Endodermal cell (in vitro differentiated cells): ENCODE data around the gene ACTR3. TPM values are rescaled to one million over a fixed set of nuclear protein-coding genes. Genes with fewer than 3 reads are reported as not detected.
A peak's percentile ranks its signal among the peaks of the same experiment; 100 is the strongest.

Source experiments
- DNase-seq: peaks from one replicate; pipeline ENCODE4 v3.0.0-alpha.2; 2017
- H3K27ac ChIP-seq: 2 replicates; pipeline ENCODE4 v1.5.1; 2013; ENCODE audit warnings: mild to moderate bottlenecking, low read depth, low read length, moderate library complexity
- H3K27me3 ChIP-seq: 2 replicates; pipeline ENCODE4 v1.6.1; 2013; ENCODE audit warnings: mild to moderate bottlenecking, low read length, moderate library complexity; ENCODE audit not compliant: insufficient read depth, control insufficient read depth, poor library complexity, severe bottlenecking
- H3K36me3 ChIP-seq: 2 replicates; pipeline ENCODE4 v1.7.0; 2013; ENCODE audit warnings: mild to moderate bottlenecking, low read length, moderate library complexity; ENCODE audit not compliant: control insufficient read depth, insufficient read depth
- H3K4me1 ChIP-seq: one replicate; pipeline ENCODE4 v1.7.0; 2013; ENCODE audit warnings: low read length; ENCODE audit not compliant: control insufficient read depth, insufficient read depth
- H3K4me3 ChIP-seq: 2 replicates; pipeline ENCODE4 v1.5.1; 2013; ENCODE audit warnings: mild to moderate bottlenecking, low read length, moderate library complexity
- H3K9ac ChIP-seq: 2 replicates; pipeline ENCODE4 v1.6.1; 2013; ENCODE audit warnings: mild to moderate bottlenecking, low read length, moderate library complexity; ENCODE audit not compliant: poor library complexity, severe bottlenecking; ENCODE audit errors: extremely low read depth
- H3K9me3 ChIP-seq: 2 replicates; pipeline ENCODE4 v1.6.1; 2013; ENCODE audit warnings: mild to moderate bottlenecking, low read length, moderate library complexity; ENCODE audit not compliant: control insufficient read depth
- H3K27ac Mint-ChIP-seq: 2 replicates; pipeline ENCODE4 v1.8.0; 2020; ENCODE audit warnings: mixed read lengths
- H3K27me3 Mint-ChIP-seq: 2 replicates; pipeline ENCODE4 v1.8.0; 2021; ENCODE audit warnings: mild to moderate bottlenecking, mixed read lengths; ENCODE audit not compliant: insufficient read depth
- H3K36me3 Mint-ChIP-seq: 2 replicates; pipeline ENCODE4 v1.8.0; 2020; ENCODE audit warnings: low read depth, mixed read lengths
- H3K4me1 Mint-ChIP-seq: 2 replicates; pipeline ENCODE4 v1.8.0; 2020; ENCODE audit warnings: mixed read lengths
- H3K4me3 Mint-ChIP-seq: 2 replicates; pipeline ENCODE4 v1.8.0; 2020; ENCODE audit warnings: mild to moderate bottlenecking, moderate library complexity, mixed read lengths
- H3K9me3 Mint-ChIP-seq: 2 replicates; pipeline ENCODE4 v1.8.0; 2020; ENCODE audit warnings: mild to moderate bottlenecking, mixed read lengths
- WGBS, 2 experiments: methylation state at CpG; one replicate each; pipeline versions ENCODE4 v1.1.5 to v1.1.7; 2013; ENCODE audit warnings: missing lambda C conversion rate in 2 of 2, mixed read lengths in 1 of 2; ENCODE audit not compliant: insufficient coverage in 1 of 2, insufficient read length in 1 of 2; 5-methylcytosine and 5-hydroxymethylcytosine counted together
- total RNA-seq, 2 donors: library from RNA; stranded (reverse); fragmentation: NEBNext Ultra II Directional in 1 of 2; extraction: Animal tissue kit (Norgen Biotek cat#: 25700) in 1 of 2; gene quantifications; 2 replicates in 1 of 2; 3 replicates in 1 of 2; pipeline ENCODE4 v1.2.1, GENCODE V29; 2021
- TF ChIP-seq, protein P1 (sequence below): fragments of 200-600 bp; sonication (generic); conservative IDR thresholded peaks from 2 replicates; pipeline ENCODE4 v1.5.0; 2021; ENCODE audit warnings: antibody characterized with exemption, mild to moderate bottlenecking

The ACTR3 gene
- total RNA-seq, 2 donors from 2014 or later: 168 to 192 TPM

DNA sequence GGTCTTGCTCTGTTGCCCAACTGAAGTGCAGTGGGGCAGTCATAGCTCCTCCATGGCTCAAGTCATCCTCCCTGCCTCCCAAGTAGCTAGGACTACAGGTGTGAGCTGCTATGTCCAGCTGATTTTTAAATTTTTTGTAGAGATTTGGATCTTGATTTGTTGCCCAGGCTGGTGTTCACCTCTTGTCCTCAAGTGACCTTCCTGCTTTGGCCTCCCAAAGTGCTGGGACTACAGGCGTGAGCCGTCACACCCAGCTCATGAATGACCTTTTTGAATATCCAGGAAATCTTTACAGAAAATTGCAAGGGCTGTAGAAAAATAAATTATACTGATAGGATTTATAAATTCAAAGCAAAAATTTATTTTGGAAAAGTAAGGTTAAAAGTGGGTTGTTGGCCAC is 17.4 kb downstream of the ACTR3 start:
- peaks cover 22% of the 10 kb centered on the region for H3K36me3 ChIP-seq
- H3K9me3 Mint-ChIP-seq: no peaks in the 10 kb centered on the region

DNA sequence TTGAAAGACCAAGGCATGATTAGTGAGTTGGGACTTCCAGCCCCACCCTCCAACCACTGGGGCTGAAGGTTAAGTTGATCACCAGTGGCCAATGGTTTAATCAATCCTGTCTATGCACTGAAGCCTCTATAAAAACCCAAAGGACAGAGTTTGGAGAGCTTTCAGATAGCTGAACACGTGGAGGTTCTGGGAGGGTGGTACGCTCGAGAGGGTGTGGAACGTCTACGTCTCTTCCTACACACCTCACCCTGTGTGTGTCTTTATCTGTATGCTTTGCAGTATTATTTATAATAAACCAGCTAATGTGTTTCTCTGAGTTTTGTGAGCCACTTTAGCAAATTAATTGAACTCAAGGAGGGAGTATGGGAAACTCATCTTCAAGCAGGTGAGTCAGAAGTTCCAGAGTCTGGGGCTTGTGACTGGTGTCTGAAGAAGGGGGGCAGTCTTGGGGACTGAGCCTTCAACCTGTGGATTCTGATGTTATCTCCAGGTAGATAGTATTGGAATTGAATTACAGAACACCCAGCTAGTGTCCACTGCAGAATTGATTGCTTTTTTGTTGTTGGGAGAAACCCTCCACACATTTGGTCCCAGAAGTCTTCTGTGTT is 20.3 kb downstream of the ACTR3 start:
- Mint-ChIP-seq H3K27me3 (no peaks in the 10 kb centered on the region), H3K4me1 (peaks cover 10% of the 10 kb centered on the region), H3K27ac (peak overlapping the region; percentile 25), H3K4me3 (no peak overlapping the region), H3K9me3 (peaks cover 2% of the 10 kb centered on the region), H3K36me3 (peaks cover 31% of the 10 kb centered on the region)
- H3K4me3 ChIP-seq: no peak overlapping the region
- no peaks in the 10 kb centered on the region for H3K4me1 ChIP-seq
- TF ChIP-seq, protein P1, sequence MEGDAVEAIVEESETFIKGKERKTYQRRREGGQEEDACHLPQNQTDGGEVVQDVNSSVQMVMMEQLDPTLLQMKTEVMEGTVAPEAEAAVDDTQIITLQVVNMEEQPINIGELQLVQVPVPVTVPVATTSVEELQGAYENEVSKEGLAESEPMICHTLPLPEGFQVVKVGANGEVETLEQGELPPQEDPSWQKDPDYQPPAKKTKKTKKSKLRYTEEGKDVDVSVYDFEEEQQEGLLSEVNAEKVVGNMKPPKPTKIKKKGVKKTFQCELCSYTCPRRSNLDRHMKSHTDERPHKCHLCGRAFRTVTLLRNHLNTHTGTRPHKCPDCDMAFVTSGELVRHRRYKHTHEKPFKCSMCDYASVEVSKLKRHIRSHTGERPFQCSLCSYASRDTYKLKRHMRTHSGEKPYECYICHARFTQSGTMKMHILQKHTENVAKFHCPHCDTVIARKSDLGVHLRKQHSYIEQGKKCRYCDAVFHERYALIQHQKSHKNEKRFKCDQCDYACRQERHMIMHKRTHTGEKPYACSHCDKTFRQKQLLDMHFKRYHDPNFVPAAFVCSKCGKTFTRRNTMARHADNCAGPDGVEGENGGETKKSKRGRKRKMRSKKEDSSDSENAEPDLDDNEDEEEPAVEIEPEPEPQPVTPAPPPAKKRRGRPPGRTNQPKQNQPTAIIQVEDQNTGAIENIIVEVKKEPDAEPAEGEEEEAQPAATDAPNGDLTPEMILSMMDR: no peak
- WGBS, 2 experiments: 100% methylated on average over 5 of the region's 5 CpGs; no CpG with 5 or more reads in 1 of the 2 experiments
- H3K9ac ChIP-seq: no peak overlapping the region
- H3K27me3 ChIP-seq: no peaks in the 10 kb centered on the region
- DNase-seq: no peak
- peaks cover 33% of the 10 kb centered on the region for H3K36me3 ChIP-seq
- H3K27ac ChIP-seq: no peak overlapping the region
- peaks cover 9% of the 10 kb centered on the region for H3K9me3 ChIP-seq

More for the DNA sequence above, 17.4 kb downstream of the ACTR3 start:
- H3K27ac ChIP-seq: no peak overlapping the region
- Mint-ChIP-seq H3K4me3 (no peak overlapping the region), H3K4me1 (peaks cover 10% of the 10 kb centered on the region), H3K36me3 (peaks cover 20% of the 10 kb centered on the region), H3K27me3 (no peaks in the 10 kb centered on the region), H3K27ac (no peak overlapping the region)
- H3K4me3 ChIP-seq: no peak overlapping the region
- H3K9me3 ChIP-seq: peaks cover 9% of the 10 kb centered on the region
- 83 to 94% methylated on average over 1 to 2 of the region's 2 CpGs for WGBS, 2 experiments
- H3K9ac ChIP-seq: no peak overlapping the region
- no peaks in the 10 kb centered on the region for H3K4me1 ChIP-seq
- no peaks in the 10 kb centered on the region for H3K27me3 ChIP-seq
- TF ChIP-seq, protein P1: no peak
- no peak for DNase-seq

DNA sequence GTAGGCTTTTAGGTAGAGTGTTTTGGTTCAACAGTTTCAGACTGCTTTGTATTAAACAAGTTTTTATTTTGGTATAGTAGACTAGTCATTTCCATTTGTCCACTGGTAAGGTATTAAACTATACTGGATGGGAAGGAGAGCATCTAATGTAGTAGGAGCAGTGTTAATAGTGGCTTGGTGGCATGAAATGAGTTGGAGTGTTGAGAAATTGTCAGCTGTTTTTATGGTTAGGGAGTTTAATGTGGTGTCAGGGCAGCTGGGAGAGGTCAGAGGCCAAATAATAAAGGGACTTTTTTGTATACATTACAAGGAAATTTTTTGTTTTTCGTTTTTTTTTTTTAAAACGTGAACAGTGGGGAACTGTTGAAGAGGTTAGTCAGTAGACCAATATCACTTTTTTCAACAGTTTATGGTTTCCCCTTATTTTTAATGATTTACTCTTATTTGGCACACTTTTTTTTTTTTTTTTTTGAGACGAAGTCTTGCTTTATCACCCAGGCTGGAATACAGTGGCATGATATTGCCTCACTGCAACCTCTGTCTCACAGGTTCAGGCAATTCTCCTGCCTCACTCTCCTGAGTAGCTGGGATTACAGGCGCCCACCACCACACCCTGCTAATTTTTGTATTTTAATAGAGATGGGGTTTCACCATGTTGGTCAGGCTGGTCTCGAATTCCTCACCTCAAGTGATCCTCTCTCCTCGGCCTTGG is 21.2 kb downstream of the ACTR3 start:
- H3K27me3 ChIP-seq: no peaks in the 10 kb centered on the region
- TF ChIP-seq, protein P1: no peak
- peaks cover 34% of the 10 kb centered on the region for H3K36me3 ChIP-seq
- Mint-ChIP-seq H3K4me1 (peaks cover 10% of the 10 kb centered on the region), H3K4me3 (no peak overlapping the region), H3K36me3 (peaks cover 28% of the 10 kb centered on the region), H3K27ac (peak overlapping the region; percentile 5), H3K27me3 (no peaks in the 10 kb centered on the region), H3K9me3 (peaks cover 2% of the 10 kb centered on the region)
- peaks cover under 1% of the 10 kb centered on the region for H3K9me3 ChIP-seq
- no peaks in the 10 kb centered on the region for H3K4me1 ChIP-seq
- no peak overlapping the region for H3K27ac ChIP-seq
- no peak for DNase-seq
- WGBS, 2 experiments: 83 to 92% methylated on average over 2 to 6 of the region's 6 CpGs
- H3K4me3 ChIP-seq: no peak overlapping the region
- H3K9ac ChIP-seq: no peak overlapping the region
